Measurements from ENCODE around the gene GPR15.

DNA sequence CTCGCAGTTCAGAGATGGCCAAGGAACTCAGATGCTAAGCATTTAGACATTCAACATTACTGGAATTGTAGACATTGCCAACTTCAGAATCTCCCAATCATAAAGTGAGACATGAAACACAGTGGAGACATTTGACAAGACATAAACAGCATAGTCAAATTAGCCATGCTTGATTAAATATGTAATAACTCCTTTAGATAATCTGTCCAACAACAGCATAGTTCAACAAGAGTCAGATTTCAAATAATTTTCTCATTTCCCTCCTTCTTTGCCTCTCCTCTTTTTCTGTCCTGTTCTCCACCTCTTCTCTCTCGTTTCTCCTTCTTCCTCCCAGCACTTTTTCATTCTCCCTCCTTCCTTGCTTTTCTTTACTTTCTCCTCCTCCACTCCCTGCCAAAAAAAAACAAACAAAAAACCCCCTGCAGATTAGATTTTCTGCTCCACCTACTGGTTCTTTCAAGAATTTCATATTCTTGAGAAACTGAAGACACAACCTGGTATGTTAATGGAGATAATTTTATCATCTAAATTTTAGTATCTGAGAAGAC lies 41.5 kb downstream of the GPR15 start:
- TF ChIP-seq, protein P1, sequence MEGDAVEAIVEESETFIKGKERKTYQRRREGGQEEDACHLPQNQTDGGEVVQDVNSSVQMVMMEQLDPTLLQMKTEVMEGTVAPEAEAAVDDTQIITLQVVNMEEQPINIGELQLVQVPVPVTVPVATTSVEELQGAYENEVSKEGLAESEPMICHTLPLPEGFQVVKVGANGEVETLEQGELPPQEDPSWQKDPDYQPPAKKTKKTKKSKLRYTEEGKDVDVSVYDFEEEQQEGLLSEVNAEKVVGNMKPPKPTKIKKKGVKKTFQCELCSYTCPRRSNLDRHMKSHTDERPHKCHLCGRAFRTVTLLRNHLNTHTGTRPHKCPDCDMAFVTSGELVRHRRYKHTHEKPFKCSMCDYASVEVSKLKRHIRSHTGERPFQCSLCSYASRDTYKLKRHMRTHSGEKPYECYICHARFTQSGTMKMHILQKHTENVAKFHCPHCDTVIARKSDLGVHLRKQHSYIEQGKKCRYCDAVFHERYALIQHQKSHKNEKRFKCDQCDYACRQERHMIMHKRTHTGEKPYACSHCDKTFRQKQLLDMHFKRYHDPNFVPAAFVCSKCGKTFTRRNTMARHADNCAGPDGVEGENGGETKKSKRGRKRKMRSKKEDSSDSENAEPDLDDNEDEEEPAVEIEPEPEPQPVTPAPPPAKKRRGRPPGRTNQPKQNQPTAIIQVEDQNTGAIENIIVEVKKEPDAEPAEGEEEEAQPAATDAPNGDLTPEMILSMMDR (IDR thresholded peaks at IDR 0.05) = peak; percentile 55
- no peak for TF ChIP-seq ZFX (IDR thresholded peaks at IDR 0.05; ENCODE audit: borderline replicate concordance)

Data from 22Rv1 (cell line).